IPS-11a (cell line): ENCODE measurements around the gene CDK5RAP2.

Source experiments
- H3K4me3 ChIP-seq: one replicate; pipeline ENCODE4 v1.5.1; 2013; ENCODE audit warnings: low read depth, low read length, control low read depth

The CDK5RAP2 gene

DNA sequence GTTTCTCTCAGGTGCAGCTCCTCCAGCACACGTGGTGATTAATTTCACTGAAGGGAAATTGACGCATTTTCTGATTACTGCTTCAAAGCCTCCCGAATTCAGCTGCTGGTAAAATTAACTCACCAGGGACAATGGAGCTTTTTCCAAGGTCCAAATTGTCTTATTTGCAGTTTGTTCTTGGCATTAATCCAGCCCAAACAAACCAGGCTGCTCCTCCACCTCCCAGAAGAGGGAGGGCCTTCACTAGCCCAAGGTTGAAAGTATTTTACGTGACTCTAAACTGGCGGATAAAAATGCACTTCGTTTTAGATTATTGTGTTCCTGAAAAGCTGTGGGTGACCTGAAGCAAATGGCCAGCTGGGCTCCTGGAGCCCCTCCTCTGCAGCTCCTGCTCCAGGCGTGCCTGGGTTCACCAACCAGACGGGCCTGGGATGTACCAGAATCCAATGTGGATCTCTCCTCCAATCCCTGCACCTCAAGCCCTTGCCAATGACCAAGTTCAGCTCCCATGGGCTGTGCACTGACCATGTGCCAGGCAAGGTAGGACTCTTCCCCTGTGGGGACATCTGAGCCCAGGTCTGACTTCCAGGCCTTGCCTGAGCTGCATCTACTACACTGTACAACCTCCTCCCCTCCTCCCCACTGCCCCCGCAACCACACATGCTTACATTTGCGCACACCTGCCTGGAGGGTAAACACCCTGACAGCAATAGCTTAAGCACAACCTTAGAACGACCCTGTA, 193.4 kb downstream of the CDK5RAP2 start:
- H3K4me3 ChIP-seq = no peak overlapping the region

DNA sequence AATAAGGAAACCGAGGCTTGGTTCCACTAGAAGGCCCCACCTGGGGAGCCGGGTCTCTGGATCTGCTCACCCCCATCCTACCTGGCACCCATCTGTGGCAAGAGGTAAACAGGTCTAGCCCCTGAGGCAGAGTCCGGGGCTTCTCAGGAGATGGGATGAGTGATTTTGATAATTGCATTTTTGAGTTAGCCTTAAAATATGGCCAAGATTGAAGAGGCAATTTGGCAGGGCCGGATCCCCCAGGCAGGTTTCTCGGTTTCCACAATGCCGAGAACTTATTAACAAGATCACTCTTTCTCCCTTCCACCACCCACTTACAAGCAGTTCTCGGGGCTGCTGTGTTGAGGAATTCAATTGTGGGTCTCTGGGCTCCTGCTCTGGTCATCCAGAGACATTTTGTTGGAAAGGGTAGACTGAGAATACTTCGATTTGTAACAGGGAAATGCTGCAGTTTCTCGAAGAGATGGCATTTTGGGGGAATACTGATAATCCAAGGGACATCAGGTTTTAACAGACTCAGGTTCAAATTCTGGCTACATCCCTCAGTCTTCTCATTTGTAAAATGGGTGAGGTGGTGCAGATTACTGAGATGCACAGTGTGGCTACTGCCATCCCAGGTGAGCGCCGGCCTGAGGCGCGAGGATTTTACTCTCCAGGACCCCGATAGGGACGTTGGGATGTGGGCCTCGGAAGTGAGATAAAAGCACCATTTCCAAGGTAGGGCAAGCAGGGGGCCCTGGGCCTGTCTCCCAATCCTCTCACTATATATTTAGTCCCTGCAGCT, 194.2 kb downstream of the CDK5RAP2 start:
- no peak overlapping the region for H3K4me3 ChIP-seq

DNA sequence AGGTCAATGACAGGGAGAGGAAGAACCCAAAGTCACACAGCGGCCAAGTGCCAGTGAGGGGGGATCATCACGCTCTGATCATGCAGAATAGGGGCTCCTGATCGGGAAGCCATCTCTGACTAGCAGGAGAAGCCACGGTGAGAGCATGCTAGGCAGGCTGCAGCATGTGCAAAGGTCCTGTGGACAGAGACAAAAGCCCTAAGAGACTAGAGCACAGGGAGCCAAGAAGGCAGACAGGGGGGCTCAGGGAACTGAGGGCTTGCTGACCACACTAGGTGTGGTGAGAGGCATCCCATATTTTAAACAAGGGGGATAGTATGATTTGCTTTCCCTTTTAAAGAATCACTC, 195.1 kb downstream of the CDK5RAP2 start:
- H3K4me3 ChIP-seq = no peak overlapping the region

DNA sequence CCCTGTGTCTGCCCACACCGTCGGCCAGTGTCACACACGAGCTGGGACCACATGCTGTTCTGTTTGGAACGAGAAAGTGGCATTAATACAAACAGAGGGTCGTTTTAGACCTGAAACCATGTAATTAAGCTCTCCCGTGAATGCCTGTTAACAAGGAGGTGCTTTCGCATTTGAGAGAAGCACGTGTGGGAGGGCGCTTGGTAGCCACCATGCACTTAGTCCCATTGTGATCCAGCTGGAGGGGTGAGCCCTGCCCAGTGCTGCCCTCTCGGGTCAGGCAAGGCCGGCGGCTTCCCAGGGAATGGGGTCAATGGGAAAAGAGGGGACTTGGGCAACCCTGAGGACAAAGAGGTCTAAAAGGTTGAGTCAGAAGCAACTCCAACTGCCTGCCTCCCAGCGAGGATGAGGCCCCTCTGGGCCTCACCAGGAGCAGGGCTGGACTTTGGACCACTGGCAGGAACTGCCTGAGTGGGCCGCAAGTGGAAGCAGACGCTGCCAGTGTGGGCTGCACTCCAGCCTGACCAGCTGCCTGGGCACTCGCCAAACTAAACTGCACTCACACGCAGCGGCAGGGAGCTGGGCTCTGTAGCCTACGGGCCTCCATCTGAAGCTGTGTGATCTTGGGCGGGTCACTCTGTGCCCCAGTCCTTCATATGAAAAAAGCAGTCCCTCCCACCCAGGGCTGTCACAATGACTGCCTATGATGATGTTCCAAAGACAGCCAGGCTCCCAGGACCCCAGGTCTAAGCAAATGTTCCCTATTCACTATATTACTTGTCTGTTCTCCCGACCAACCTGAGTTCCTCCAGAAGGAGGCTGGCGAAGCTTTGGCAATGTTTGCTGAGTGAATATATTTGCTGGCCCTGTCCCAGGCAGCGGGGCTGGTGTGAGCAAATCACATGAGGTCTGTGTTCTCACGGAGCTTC, 195.7 kb downstream of the CDK5RAP2 start:
- no peak overlapping the region for H3K4me3 ChIP-seq

DNA sequence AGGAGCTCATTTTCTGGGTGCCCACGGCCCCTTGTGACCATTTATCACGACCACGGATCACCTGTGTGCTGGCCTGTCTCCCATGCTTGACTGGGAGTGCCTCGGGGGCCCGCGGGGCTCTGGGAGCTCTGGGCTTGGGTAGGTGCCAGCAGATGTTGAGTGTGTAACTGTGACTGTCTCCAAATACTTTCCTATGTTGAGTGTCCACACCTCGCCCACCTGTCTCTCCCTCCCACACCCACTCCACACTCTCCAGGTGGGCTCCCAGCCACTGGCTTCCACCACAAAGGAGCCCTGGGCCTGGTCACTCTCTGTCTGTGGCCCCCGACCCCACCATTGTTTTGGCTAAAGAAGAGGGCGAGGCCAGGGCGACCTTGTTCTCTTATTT, 196.4 kb downstream of the CDK5RAP2 start:
- no peak overlapping the region for H3K4me3 ChIP-seq

DNA sequence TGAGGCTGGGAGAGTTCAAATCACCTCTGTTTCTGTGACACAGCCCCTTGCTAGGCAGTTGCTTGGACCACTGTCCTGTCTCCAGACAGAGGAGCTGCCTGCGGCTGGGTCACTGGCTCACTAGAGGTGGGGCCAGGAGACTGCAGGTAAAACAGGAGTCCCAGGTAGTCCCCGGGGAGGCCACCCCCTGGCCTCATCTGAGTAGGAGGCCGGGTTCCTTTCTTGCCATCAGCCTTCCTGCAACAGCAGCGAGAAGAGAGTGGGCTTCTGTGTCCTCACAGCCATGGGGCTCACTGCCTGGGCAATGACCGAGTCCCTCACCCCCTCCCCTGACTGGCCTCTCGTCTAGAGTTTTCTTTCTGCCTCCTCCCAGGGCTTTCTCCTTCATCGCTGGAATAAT, 197.5 kb downstream of the CDK5RAP2 start:
- no peak overlapping the region for H3K4me3 ChIP-seq

DNA sequence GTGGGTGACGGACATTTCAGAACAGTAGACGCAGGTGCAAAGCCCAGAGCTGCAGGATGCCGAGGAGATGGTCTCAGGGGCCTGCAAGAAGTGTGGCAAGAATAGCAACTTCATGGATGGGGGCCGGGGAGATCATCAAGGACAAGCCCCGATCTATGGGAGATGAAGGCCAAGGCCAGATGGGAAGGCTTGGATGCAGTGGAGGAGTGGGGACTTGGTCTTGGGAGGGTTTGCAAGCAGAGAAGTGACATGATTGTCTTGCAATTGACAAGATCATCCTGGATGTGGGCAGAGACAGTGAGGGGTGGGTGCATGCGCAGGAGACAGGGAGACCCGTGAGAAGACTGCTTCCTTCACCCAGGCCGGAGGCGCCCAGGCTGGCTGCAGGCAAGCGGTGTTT, 198.1 kb downstream of the CDK5RAP2 start:
- H3K4me3 ChIP-seq = no peak overlapping the region

DNA sequence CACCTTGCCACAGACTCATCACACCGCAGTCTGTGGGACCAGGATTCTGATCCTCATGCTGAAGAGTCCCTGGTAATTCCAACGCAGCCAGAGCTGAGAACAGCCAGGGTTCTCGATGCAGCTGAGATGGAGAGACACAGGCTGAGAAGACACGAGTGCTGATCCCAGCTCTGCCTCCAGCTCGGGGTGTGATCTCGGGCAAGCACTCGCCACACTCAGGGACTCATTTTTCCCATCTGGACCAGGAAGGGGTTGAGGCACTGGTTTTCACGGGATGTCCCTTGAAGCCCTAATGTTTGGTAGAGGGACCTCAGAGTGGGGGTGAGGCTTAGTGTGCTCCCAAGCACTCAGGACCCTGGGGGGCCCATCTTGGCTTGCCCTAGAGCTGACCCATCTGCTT, 200.4 kb downstream of the CDK5RAP2 start:
- H3K4me3 ChIP-seq = no peak overlapping the region

DNA sequence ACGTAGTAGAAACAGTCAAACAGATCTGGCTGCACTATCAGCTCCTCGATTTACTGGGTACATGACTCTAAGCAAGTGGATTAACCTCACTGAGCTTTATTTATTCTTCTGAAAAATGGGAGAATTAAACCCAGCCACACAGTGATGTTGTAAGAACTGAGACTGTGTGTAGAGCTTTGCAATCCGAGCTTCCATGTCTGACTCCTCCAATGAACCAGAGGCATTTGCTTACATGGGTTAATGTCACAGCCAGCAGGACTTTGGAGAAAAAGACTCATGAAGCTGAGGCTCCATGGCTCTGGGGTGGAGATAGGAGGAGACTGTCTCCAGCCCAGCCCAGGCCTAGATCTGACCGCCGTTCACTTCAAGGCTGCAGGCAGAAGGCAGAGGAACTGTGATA, 201.3 kb downstream of the CDK5RAP2 start:
- H3K4me3 ChIP-seq = no peak overlapping the region

DNA sequence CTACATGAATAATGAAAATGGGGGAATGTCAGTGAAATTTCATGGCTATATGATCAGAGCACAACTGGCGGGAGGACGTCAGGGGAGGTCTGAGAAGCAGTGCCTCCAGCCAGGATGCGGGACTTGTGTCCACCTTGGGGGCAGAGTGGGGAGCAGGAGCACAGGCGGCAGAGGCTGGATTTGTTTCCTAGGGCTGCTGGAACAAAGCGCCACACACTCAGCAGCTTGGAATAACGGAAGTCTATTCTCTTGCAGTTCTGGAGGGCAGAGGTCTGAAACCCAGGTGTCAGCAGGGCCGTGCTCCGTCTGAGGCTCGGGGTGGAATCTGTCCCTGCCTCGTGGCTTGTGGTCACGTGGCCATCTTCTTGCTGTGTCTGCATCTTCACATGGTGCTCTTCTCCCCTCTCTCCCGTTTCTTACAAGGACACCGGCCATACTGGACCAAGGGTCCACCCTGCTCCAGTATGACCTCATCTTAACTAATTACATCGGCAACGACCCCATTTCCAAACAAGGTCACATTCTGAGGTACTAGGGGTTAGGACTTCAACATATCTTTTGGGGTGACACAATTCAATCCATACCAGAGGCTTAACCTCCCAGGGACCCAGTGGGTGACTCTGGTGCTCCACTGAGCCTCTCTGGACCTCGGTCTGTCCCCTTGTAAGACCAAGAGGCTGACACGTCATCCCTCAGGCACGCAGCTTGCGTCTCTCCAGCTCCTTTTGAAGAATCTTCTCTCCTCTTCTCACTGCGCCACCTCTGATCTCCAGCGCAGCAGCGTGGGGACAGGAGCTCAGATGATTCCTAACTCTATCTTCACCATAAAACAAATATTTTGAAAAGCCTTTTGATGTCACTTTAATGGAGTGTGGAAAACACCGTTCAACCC, 202.5 kb downstream of the CDK5RAP2 start:
- H3K4me3 ChIP-seq = no peak overlapping the region

DNA sequence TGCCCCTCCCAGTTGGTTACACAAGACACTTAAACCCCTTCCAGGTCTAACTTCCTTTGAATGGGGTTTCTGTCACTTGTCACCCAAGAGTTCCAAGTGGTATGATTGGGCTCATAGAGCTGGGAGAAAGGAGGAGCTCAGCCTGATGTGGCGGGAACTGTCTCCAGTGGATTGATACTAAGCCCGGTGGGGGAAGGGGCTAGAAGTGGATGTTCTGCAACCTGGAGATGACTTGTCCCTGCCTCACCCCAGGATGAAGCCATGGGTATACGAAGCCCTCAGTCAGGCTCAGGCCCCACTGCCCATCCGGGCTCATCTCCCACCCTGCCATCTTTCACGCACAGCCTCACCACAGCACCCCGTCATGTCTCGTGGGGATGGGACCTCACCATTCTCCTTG, 203.9 kb downstream of the CDK5RAP2 start:
- no peak overlapping the region for H3K4me3 ChIP-seq

DNA sequence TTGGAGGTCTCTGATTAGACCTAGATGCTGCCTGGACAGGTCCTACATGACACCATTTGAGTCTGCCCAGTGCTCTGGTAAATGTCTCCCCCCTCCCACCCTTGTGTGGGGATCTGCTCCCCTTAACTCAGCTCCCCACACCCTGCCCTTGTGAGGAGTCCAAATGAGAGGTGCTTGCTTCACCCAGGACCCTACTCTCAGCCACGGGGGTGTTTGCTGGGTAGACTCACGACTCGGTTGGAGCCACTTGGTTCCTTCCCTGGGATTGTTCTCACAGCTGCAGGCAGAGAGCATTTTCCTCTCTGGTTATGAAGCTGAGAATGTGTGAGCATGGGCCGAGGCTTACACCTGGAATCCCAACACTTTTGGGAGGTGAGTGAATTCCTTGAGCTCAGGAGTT, 204.7 kb downstream of the CDK5RAP2 start:
- no peak overlapping the region for H3K4me3 ChIP-seq

DNA sequence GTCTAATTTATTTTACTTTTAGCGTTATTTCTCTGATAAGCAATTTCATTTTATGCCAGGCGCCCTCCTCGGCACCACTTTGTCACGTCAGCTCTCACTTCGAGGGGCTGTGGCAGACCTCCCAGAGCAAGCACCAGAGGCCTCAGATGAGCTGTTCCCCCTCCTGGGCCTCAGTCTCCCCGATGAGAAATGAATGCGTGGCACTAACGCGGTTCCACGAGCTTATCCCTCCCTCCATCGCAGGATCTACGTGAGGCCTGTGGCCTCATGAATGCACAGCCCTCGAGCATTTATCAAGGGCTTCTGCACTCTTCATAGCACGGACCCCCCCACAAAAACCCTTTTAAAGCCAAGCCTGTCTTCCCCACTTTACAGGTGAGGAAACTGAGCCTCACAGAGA, 205.2 kb downstream of the CDK5RAP2 start:
- no peak overlapping the region for H3K4me3 ChIP-seq

DNA sequence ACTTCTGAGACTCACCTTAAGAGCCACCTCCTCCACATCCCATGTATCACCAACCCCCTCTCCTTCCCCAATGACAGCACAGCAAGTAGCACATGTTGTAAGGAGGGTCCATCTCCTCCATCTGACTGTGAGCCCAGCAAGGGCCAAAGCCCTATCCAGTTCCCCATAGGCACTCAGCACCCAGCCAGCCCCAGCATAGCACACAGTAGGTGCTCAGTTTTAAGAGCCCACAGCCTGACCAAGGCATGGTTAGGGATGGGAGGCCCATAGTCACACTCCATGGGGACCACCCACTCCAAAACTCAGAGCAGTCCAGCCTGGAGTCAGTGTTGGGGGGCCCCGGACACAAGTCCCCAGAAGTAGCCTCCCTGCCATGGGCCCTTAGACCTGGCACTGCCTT, 205.7 kb downstream of the CDK5RAP2 start:
- no peak overlapping the region for H3K4me3 ChIP-seq

DNA sequence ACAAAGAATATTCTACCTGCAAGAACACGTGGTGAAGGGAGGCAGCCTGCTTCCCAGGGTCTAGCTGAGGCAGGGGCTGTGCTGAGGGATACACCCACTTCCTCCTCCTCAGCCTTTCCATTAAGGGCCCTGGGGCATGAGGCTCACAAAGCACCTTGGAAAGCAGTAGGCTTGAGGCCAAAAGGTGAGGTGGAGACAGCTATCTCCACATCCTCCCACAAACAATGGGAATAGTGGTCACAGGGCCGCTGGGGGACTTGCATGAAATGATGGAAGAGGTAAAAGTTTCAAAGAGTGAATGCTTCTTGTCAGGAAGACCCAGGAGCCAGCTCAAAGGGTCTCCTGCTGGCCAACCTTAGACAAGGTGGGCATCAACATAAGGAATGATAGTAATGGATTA, 207.9 kb downstream of the CDK5RAP2 start:
- no peak overlapping the region for H3K4me3 ChIP-seq

DNA sequence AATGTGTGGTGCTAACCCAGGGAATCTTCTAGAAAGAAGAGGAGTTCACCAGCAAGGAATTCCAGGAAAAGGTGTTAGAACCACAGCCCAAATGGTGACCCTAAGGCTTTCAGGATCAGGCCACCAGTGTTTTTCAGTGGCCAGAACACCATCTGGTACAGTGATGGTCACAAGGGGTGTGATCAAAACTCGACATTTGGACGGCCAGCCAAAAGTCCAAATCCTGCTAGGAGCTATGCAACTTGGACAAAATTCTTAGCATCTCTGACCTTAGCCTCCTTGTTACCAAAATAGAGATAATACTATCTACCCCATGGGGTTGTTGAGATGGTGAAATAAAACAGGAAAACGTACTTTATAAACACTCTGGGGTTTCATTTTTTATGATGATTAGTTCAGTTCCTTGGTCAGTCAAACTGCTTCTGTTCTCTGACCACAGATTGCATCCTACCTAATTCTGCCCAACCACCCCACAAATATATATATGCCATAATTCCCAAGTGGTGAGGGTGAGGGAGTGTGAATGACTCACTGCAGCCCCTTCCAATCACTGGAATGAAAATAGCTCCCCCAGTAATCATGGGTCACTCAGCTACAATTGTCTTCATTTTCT, 210.3 kb downstream of the CDK5RAP2 start:
- H3K4me3 ChIP-seq = no peak overlapping the region

DNA sequence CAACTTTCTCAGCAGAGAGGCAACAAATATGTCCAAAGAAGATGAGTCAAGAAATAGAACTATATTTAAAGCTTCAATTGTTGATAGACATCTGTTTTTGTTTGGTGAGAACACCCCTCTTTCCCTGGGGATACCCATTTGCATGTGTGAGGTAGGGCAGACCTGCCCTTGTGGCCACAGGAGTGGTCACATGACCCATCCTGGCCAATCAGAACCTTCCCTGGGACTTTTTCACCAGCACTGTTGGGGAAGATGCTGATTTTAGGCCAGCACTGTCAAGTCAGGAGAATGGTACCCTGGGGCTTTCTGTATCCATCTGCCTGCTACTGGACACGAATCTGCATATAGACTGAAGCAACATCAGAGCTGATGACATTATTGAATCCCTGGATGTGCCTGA, 211.2 kb downstream of the CDK5RAP2 start:
- no peak overlapping the region for H3K4me3 ChIP-seq

DNA sequence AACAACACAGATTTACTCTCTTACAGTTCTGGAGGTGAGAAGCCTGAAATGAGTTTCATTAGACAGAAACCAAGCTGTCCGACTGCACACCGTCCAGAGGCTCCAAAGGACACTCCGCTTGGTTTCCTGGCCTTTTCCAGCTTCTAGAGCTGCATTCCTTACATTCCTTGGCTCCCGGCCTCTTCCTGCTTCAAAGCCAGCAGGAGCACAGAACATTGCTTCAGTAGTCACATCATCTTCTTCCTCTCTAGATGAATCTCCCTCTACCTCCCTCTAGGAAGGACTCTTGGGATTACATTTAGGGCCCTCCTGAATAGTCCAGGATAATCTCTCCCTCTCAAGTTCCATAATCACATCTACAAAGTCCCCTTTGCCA, 213.3 kb downstream of the CDK5RAP2 start:
- no peak overlapping the region for H3K4me3 ChIP-seq

DNA sequence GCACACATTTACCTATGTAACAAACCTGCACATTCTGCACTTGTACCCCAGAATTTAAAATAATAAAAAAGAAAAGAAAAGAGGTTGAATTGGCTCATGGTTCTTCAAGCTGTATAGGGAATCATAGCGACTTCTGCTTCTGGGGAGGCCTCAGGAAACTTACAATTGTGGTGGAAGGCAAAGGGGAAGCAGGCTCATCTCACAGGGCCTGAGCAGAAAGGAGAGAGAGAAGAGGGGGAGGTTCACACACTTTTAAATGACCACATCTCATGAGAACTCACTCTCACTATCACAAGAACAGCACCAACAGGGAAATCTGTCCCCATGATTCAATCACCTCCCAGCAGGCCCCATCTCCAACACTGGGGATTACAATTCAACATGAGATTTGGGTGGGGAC, 214.6 kb downstream of the CDK5RAP2 start:
- H3K4me3 ChIP-seq = no peak overlapping the region

DNA sequence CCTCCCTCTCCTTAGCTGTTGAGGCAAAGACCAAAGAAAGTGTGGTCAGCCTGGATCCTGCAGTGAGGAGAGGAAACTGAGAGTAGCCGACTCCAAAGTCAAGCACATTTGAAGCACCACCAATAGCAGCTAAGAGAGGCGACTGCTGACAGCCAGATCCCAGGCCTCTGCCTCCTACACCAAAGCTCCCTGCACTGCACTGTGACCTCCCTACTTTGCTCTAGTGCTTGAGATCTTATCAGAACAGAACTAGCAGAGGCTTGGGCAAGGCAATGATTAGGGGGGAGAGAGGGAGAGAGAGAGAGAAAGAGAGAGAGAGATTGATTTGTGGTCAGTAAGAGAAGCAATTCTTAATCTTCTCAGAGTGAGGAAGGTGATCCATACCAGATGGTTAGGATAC, 216.3 kb downstream of the CDK5RAP2 start:
- H3K4me3 ChIP-seq = no peak overlapping the region
